ENCODE results near the gene DOK7. TPM values are rescaled to one million over a fixed set of nuclear protein-coding genes. Genes with fewer than 3 reads are reported as not detected.

The DOK7 gene
- total RNA-seq, 1 experiment from 2014 or later, result 0.26 TPM

- H3K27me3 Mint-ChIP-seq (ENCODE audit: low read depth), result no peaks in the 10 kb centered on the region
- H3K4me1 Mint-ChIP-seq, result peaks cover 3 to 7% of the 10 kb centered on the region in 2 experiments
- Histone ChIP-seq H3K4ac (ENCODE audit: low read depth, low read length) (no peak overlapping the region), H2BK15ac (ENCODE audit: low read depth, low read length) (no peak overlapping the region), H4K8ac (replicated peaks; ENCODE audit: insufficient read length, low read depth, low read length) (no peak overlapping the region), H4K5ac (ENCODE audit: insufficient read length, low read depth, low read length) (no peak overlapping the region), H2BK5ac (ENCODE audit: insufficient read length, low read length) (no peak overlapping the region), H3K18ac (ENCODE audit: insufficient read length, low read depth, low read length) (no peak overlapping the region), H3K9me3 (ENCODE audit: control insufficient read depth, low read depth, low read length) (no peaks in the 10 kb centered on the region), H3K79me2 (ENCODE audit: insufficient read depth, low read length) (no peaks in the 10 kb centered on the region), H3T11ph (ENCODE audit: low read length) (no peak overlapping the region), H2BK120ac (ENCODE audit: low read depth, low read length, poor library complexity, severe bottlenecking) (no peak overlapping the region), H3K27ac (ENCODE audit: insufficient read length, low read depth, low read length) (no peak overlapping the region), H4K91ac (ENCODE audit: insufficient read length, low read depth, low read length) (no peak overlapping the region), H3K56ac (ENCODE audit: insufficient read length, low read depth, low read length) (no peak overlapping the region), H4K20me1 (ENCODE audit: control insufficient read depth, insufficient read depth, insufficient read length) (no peaks in the 10 kb centered on the region), H3K27me3 (ENCODE audit: insufficient read depth, low read length) (no peaks in the 10 kb centered on the region), H2AK5ac (ENCODE audit: insufficient read length, low read length) (no peak overlapping the region), H2BK12ac (ENCODE audit: insufficient read length, low read depth, low read length) (no peak overlapping the region), H3K9ac (ENCODE audit: extremely low read depth, insufficient read length, low read length) (no peak overlapping the region), H3K4me1 (ENCODE audit: insufficient read depth, low read length) (no peaks in the 10 kb centered on the region; the same call in 1 of the 2 replicates), H3K14ac (ENCODE audit: insufficient read depth, low read length) (no peak overlapping the region; the same call in 1 of the 2 replicates), H3K23ac (ENCODE audit: insufficient read length, low read depth, low read length) (no peak overlapping the region), H3K79me1 (ENCODE audit: insufficient read depth, low read depth, low read length, poor library complexity, severe bottlenecking) (no peaks in the 10 kb centered on the region), H2AFZ (ENCODE audit: low read length) (no peak overlapping the region), H3K4me2 (ENCODE audit: insufficient read depth, insufficient read length, low read length) (no peak overlapping the region), H3K23me2 (ENCODE audit: insufficient read length, low read depth, low read length, poor library complexity, severe bottlenecking) (no peaks in the 10 kb centered on the region), H2BK20ac (ENCODE audit: low read depth, low read length, poor library complexity, severe bottlenecking) (no peak overlapping the region)
- DNase-seq, result no peak
- no CpG with 5 or more reads among the region's 17 CpGs for WGBS (ENCODE audit: extremely low coverage, insufficient read length, low lambda C conversion rate)
- no peaks in the 10 kb centered on the region; a peak in 1 of 5 replicates for H3K9me3 Mint-ChIP-seq
- H3K27ac Mint-ChIP-seq, result no peak overlapping the region
- TF ChIP-seq CTCF (conservative IDR thresholded peaks at IDR 0.05), result no peak
- H3K36me3 Mint-ChIP-seq (ENCODE audit: insufficient read depth in 1 of 3, low read depth in 3 of 3), result peaks cover 49 to 80% (median 75%) of the 10 kb centered on the region in 3 experiments
- H3K4me3 Mint-ChIP-seq, result no peak overlapping the region
Observed at GRCh38 chr4:3514221-3514780, 51.2 kb downstream of the DOK7 start.

Measured in H9 (cell line).